ENCODE measurements around the gene LANCL2. TPM values are rescaled to one million over a fixed set of nuclear protein-coding genes. Genes with fewer than 3 reads are reported as not detected.

LANCL2 gene
- total and polyA plus RNA-seq, 2 donors from 2014 or later = 9.9 to 18.3 TPM

- TF ChIP-seq CTCF (IDR thresholded peaks at IDR 0.05; ENCODE audit: borderline replicate concordance, extremely low read depth, insufficient read depth) = no peak
- H3K9me3 ChIP-seq (ENCODE audit: control insufficient read depth in 2 of 3, insufficient read depth in 1 of 3, low read length in 3 of 3) = no peaks in the 10 kb centered on the region
- intact Hi-C loops (cut with DNase I) = no loop called here
- no peaks in the 10 kb centered on the region for H3K27me3 ChIP-seq (ENCODE audit: control insufficient read depth, insufficient read depth, low read length)
- FAIRE-seq (no peak), DNase-seq (no peak)
- peaks cover 0 to 17% (median 5%) of the 10 kb centered on the region in 3 donors for H3K4me1 ChIP-seq (ENCODE audit: control insufficient read depth in 2 of 3, insufficient read depth in 2 of 3, low read depth in 1 of 3, low read length in 3 of 3)
- no peak overlapping the region for H3K9ac ChIP-seq (ENCODE audit: low read length in 3 of 3)
- no peaks in the 10 kb centered on the region for H3K36me3 ChIP-seq (ENCODE audit: control insufficient read depth in 2 of 3, insufficient read depth in 3 of 3, low read length in 3 of 3)
- no peak overlapping the region for H3K4me3 ChIP-seq (ENCODE audit: low read length in 3 of 3)
- no peak overlapping the region for H3K27ac ChIP-seq (ENCODE audit: low read depth in 2 of 2, low read length in 2 of 2)
Observed at GRCh38 chr7:55362927-55363326, 2.2 kb upstream of the LANCL2 start.

- DNase-seq = peak in 2 of 5 donors; percentile 57 to 74
- no peak overlapping the region for H3K27ac ChIP-seq (ENCODE audit: low read depth in 2 of 2, low read length in 2 of 2)
- H3K36me3 ChIP-seq (ENCODE audit: control insufficient read depth in 2 of 3, insufficient read depth in 3 of 3, low read length in 3 of 3) = no peaks in the 10 kb centered on the region
- FAIRE-seq = no peak
- H3K4me1 ChIP-seq (ENCODE audit: control insufficient read depth in 2 of 3, insufficient read depth in 2 of 3, low read depth in 1 of 3, low read length in 3 of 3) = peaks cover 0 to 17% (median 5%) of the 10 kb centered on the region in 3 donors
- H3K27me3 ChIP-seq (ENCODE audit: control insufficient read depth, insufficient read depth, low read length) = no peaks in the 10 kb centered on the region
- no peaks in the 10 kb centered on the region for H3K9me3 ChIP-seq (ENCODE audit: control insufficient read depth in 2 of 3, insufficient read depth in 1 of 3, low read length in 3 of 3)
- H3K9ac ChIP-seq (ENCODE audit: low read length in 3 of 3) = no peak overlapping the region
- intact Hi-C loops (cut with DNase I) = no loop called here
- TF ChIP-seq CTCF (IDR thresholded peaks at IDR 0.05; ENCODE audit: borderline replicate concordance, extremely low read depth, insufficient read depth) = no peak
- H3K4me3 ChIP-seq (ENCODE audit: low read length in 3 of 3) = no peak overlapping the region
Observed at GRCh38 chr7:55363386-55364170, 1.6 kb upstream of the LANCL2 start.

- peak; percentile 35 for TF ChIP-seq CTCF (IDR thresholded peaks at IDR 0.05; ENCODE audit: borderline replicate concordance, extremely low read depth, insufficient read depth)
- Histone ChIP-seq H3K27ac (ENCODE audit: low read depth in 2 of 2, low read length in 2 of 2) (peak overlapping the region; percentile 95 to 96), H3K4me1 (ENCODE audit: control insufficient read depth in 2 of 3, insufficient read depth in 2 of 3, low read depth in 1 of 3, low read length in 3 of 3) (peaks cover 0 to 20% (median 10%) of the 10 kb centered on the region in 3 donors), H3K27me3 (ENCODE audit: control insufficient read depth, insufficient read depth, low read length) (no peaks in the 10 kb centered on the region), H3K36me3 (ENCODE audit: control insufficient read depth in 2 of 3, insufficient read depth in 3 of 3, low read length in 3 of 3) (no peaks in the 10 kb centered on the region), H3K4me3 (ENCODE audit: low read length in 3 of 3) (peak overlapping the region; percentile 89 to 97 (median 96)), H3K9me3 (ENCODE audit: control insufficient read depth in 2 of 3, insufficient read depth in 1 of 3, low read length in 3 of 3) (no peaks in the 10 kb centered on the region), H3K9ac (ENCODE audit: low read length in 3 of 3) (peak overlapping the region; percentile 90 to 97 (median 94))
- intact Hi-C loops (cut with DNase I) = no loop called here
- no peak for FAIRE-seq
- peak; percentile 95 to 99 (median 98) for DNase-seq
Observed at GRCh38 chr7:55365675-55366460, 731 bp downstream of the LANCL2 start.
